ENCODE measurements around the gene NWD2. TPM values are rescaled to one million over a fixed set of nuclear protein-coding genes. Genes with fewer than 3 reads are reported as not detected.
"Not testable (repeated sequence)": the region's sequence is repeated elsewhere in the genome, so short reads cannot be mapped to it uniquely, and the experiment has no call there.

The NWD2 gene
- polyA plus RNA-seq, 1 donor: 0.64 TPM

- H3K27ac ChIP-seq (ENCODE audit: low read length): no peak overlapping the region
- DNase-seq: no peak
- no peaks in the 10 kb centered on the region for H3K4me1 ChIP-seq (ENCODE audit: control insufficient read depth, insufficient read depth, low read length)
- H3K4me3 ChIP-seq (ENCODE audit: low read length): no peak overlapping the region
- no peaks in the 10 kb centered on the region for H3K9me3 ChIP-seq (ENCODE audit: control insufficient read depth, low read depth, low read length)
- no CpG with 5 or more reads among the region's 9 CpGs for WGBS (ENCODE audit: insufficient coverage, low lambda C conversion rate)
- no peaks in the 10 kb centered on the region for H3K36me3 ChIP-seq (ENCODE audit: control insufficient read depth, insufficient read depth, low read length)
- H3K27me3 ChIP-seq (ENCODE audit: control insufficient read depth, insufficient read depth, low read length): no peaks in the 10 kb centered on the region
Observed at GRCh38 chr4:37392521-37393255, 148.1 kb downstream of the NWD2 start.

GRCh38 chr4:37393321-37393720 lies 148.8 kb downstream of the NWD2 start:
- Histone ChIP-seq H3K36me3 (ENCODE audit: control insufficient read depth, insufficient read depth, low read length) (no peaks in the 10 kb centered on the region), H3K27me3 (ENCODE audit: control insufficient read depth, insufficient read depth, low read length) (no peaks in the 10 kb centered on the region), H3K4me3 (ENCODE audit: low read length) (no peak overlapping the region), H3K27ac (ENCODE audit: low read length) (no peak overlapping the region), H3K9me3 (ENCODE audit: control insufficient read depth, low read depth, low read length) (no peaks in the 10 kb centered on the region), H3K4me1 (ENCODE audit: control insufficient read depth, insufficient read depth, low read length) (no peaks in the 10 kb centered on the region)
- no peak for DNase-seq
- WGBS (ENCODE audit: insufficient coverage, low lambda C conversion rate): no CpG with 5 or more reads among the region's 3 CpGs

GRCh38 chr4:37393889-37394288 lies 149.3 kb downstream of the NWD2 start:
- H3K27ac ChIP-seq (ENCODE audit: low read length): no peak overlapping the region
- H3K27me3 ChIP-seq (ENCODE audit: control insufficient read depth, insufficient read depth, low read length): no peaks in the 10 kb centered on the region
- no peaks in the 10 kb centered on the region for H3K36me3 ChIP-seq (ENCODE audit: control insufficient read depth, insufficient read depth, low read length)
- WGBS (ENCODE audit: insufficient coverage, low lambda C conversion rate): 58% methylated on average over 2 of the region's 3 CpGs
- no peak for DNase-seq
- no peaks in the 10 kb centered on the region for H3K9me3 ChIP-seq (ENCODE audit: control insufficient read depth, low read depth, low read length)
- no peak overlapping the region for H3K4me3 ChIP-seq (ENCODE audit: low read length)
- no peaks in the 10 kb centered on the region for H3K4me1 ChIP-seq (ENCODE audit: control insufficient read depth, insufficient read depth, low read length)

GRCh38 chr4:37397505-37397904 lies 153.0 kb downstream of the NWD2 start:
- WGBS (ENCODE audit: insufficient coverage, low lambda C conversion rate): no CpG with 5 or more reads among the region's 6 CpGs
- H3K27me3 ChIP-seq (ENCODE audit: control insufficient read depth, insufficient read depth, low read length): no peaks in the 10 kb centered on the region
- no peak overlapping the region for H3K27ac ChIP-seq (ENCODE audit: low read length)
- no peaks in the 10 kb centered on the region for H3K4me1 ChIP-seq (ENCODE audit: control insufficient read depth, insufficient read depth, low read length)
- no peak overlapping the region for H3K4me3 ChIP-seq (ENCODE audit: low read length)
- H3K9me3 ChIP-seq (ENCODE audit: control insufficient read depth, low read depth, low read length): no peaks in the 10 kb centered on the region
- H3K36me3 ChIP-seq (ENCODE audit: control insufficient read depth, insufficient read depth, low read length): no peaks in the 10 kb centered on the region
- DNase-seq: no peak

GRCh38 chr4:37400241-37400881 lies 155.8 kb downstream of the NWD2 start:
- 100% methylated on average over 1 of the region's 2 CpGs for WGBS (ENCODE audit: insufficient coverage, low lambda C conversion rate)
- H3K27ac ChIP-seq (ENCODE audit: low read length): no peak overlapping the region
- H3K4me1 ChIP-seq (ENCODE audit: control insufficient read depth, insufficient read depth, low read length): no peaks in the 10 kb centered on the region

GRCh38 chr4:37407938-37408826 lies 163.6 kb downstream of the NWD2 start:
- not testable (repeated sequence) for H3K27me3 ChIP-seq (ENCODE audit: control insufficient read depth, insufficient read depth, low read length); H3K4me3 ChIP-seq (ENCODE audit: low read length); H3K36me3 ChIP-seq (ENCODE audit: control insufficient read depth, insufficient read depth, low read length); H3K4me1 ChIP-seq (ENCODE audit: control insufficient read depth, insufficient read depth, low read length); H3K9me3 ChIP-seq (ENCODE audit: control insufficient read depth, low read depth, low read length)
- DNase-seq: peak; percentile 78 to 85
- H3K27ac ChIP-seq (ENCODE audit: low read length): peak overlapping the region; percentile 40
- WGBS (ENCODE audit: insufficient coverage, low lambda C conversion rate): no CpG with 5 or more reads among the region's 9 CpGs

More at GRCh38 chr4:37400241-37400881, 155.8 kb downstream of the NWD2 start:
- H3K36me3 ChIP-seq (ENCODE audit: control insufficient read depth, insufficient read depth, low read length): no peaks in the 10 kb centered on the region
- DNase-seq: no peak
- no peaks in the 10 kb centered on the region for H3K27me3 ChIP-seq (ENCODE audit: control insufficient read depth, insufficient read depth, low read length)
- H3K4me3 ChIP-seq (ENCODE audit: low read length): no peak overlapping the region
- no peaks in the 10 kb centered on the region for H3K9me3 ChIP-seq (ENCODE audit: control insufficient read depth, low read depth, low read length)

- H3K27me3 ChIP-seq (ENCODE audit: control insufficient read depth, insufficient read depth, low read length); H3K4me3 ChIP-seq (ENCODE audit: low read length); H3K36me3 ChIP-seq (ENCODE audit: control insufficient read depth, insufficient read depth, low read length); H3K4me1 ChIP-seq (ENCODE audit: control insufficient read depth, insufficient read depth, low read length); H3K9me3 ChIP-seq (ENCODE audit: control insufficient read depth, low read depth, low read length); DNase-seq; H3K27ac ChIP-seq (ENCODE audit: low read length): not testable (repeated sequence)
- WGBS (ENCODE audit: insufficient coverage, low lambda C conversion rate): no CpG with 5 or more reads among the region's 2 CpGs
Observed at GRCh38 chr4:37413612-37414011, 169.1 kb downstream of the NWD2 start.

- Histone ChIP-seq H3K4me3 (ENCODE audit: low read length) (no peak overlapping the region), H3K27me3 (ENCODE audit: control insufficient read depth, insufficient read depth, low read length) (no peaks in the 10 kb centered on the region), H3K36me3 (ENCODE audit: control insufficient read depth, insufficient read depth, low read length) (no peaks in the 10 kb centered on the region), H3K9me3 (ENCODE audit: control insufficient read depth, low read depth, low read length) (no peaks in the 10 kb centered on the region), H3K4me1 (ENCODE audit: control insufficient read depth, insufficient read depth, low read length) (no peaks in the 10 kb centered on the region), H3K27ac (ENCODE audit: low read length) (no peak overlapping the region)
- WGBS (ENCODE audit: insufficient coverage, low lambda C conversion rate): 100% methylated on average over 2 of the region's 5 CpGs
- no peak for DNase-seq
Observed at GRCh38 chr4:37415845-37416369, 171.4 kb downstream of the NWD2 start.

- no peaks in the 10 kb centered on the region for H3K27me3 ChIP-seq (ENCODE audit: control insufficient read depth, insufficient read depth, low read length)
- H3K9me3 ChIP-seq (ENCODE audit: control insufficient read depth, low read depth, low read length): no peaks in the 10 kb centered on the region
- DNase-seq: no peak
- H3K4me3 ChIP-seq (ENCODE audit: low read length): no peak overlapping the region
- H3K27ac ChIP-seq (ENCODE audit: low read length): no peak overlapping the region
- peaks cover 11% of the 10 kb centered on the region for H3K4me1 ChIP-seq (ENCODE audit: control insufficient read depth, insufficient read depth, low read length)
- H3K36me3 ChIP-seq (ENCODE audit: control insufficient read depth, insufficient read depth, low read length): no peaks in the 10 kb centered on the region
- no CpG with 5 or more reads among the region's 4 CpGs for whole genome bisulfite sequencing (ENCODE audit: insufficient coverage, low lambda C conversion rate)
Observed at GRCh38 chr4:37421614-37422013, 177.1 kb downstream of the NWD2 start.

GRCh38 chr4:37422102-37422501 lies 177.6 kb downstream of the NWD2 start:
- Histone ChIP-seq H3K27me3 (ENCODE audit: control insufficient read depth, insufficient read depth, low read length) (no peaks in the 10 kb centered on the region), H3K27ac (ENCODE audit: low read length) (no peak overlapping the region)
- DNase-seq: no peak

More at GRCh38 chr4:37422102-37422501, 177.6 kb downstream of the NWD2 start:
- Histone ChIP-seq H3K4me1 (ENCODE audit: control insufficient read depth, insufficient read depth, low read length) (peaks cover 11% of the 10 kb centered on the region), H3K9me3 (ENCODE audit: control insufficient read depth, low read depth, low read length) (no peaks in the 10 kb centered on the region), H3K4me3 (ENCODE audit: low read length) (no peak overlapping the region), H3K36me3 (ENCODE audit: control insufficient read depth, insufficient read depth, low read length) (no peaks in the 10 kb centered on the region)
- 33% methylated on average over 2 of the region's 2 CpGs for WGBS (ENCODE audit: insufficient coverage, low lambda C conversion rate)

All from large intestine (tissue), 3 donors.